KG1 (cell line): ENCODE data around the gene USP2.

Experiments used
- DNase-seq: peaks from one replicate; lab custom pipeline; 2025; lab: John Stamatoyannopoulos, UW

The USP2 gene

GRCh38 chr11:119341222-119342022 lies 40.1 kb downstream of the USP2 start:
- DNase-seq: no peak

GRCh38 chr11:119340335-119341221 lies 40.9 kb downstream of the USP2 start, which contains the start of gene C1QTNF5:
TSS of gene C1QTNF5 (minus strand) at chr11:119340883. CDS start at chr11:119340397, 486 bp downstream.
- no peak for DNase-seq

- no peak for DNase-seq
These were observed 41.7 kb downstream of the USP2 start for GRCh38 chr11:119339589-119340334.

- DNase-seq: no peak
These were observed 42.4 kb downstream of the USP2 start for GRCh38 chr11:119338965-119339588.

- peak; percentile 69 for DNase-seq
These were observed 43.1 kb downstream of the USP2 start for GRCh38 chr11:119338318-119338890.

- DNase-seq: no peak
These were observed 43.7 kb downstream of the USP2 start for GRCh38 chr11:119337581-119338317.

- no peak for DNase-seq
These were observed 44.6 kb downstream of the USP2 start for GRCh38 chr11:119336744-119337469.

GRCh38 chr11:119335655-119336543 lies 45.6 kb downstream of the USP2 start:
- DNase-seq: no peak

- no peak for DNase-seq
These were observed 46.3 kb downstream of the USP2 start for GRCh38 chr11:119335091-119335654.

GRCh38 chr11:119334174-119334930 lies 47.1 kb downstream of the USP2 start, which contains the start of gene RNF26:
TSS of gene RNF26 (plus strand) at chr11:119334527. CDS start at chr11:119335123, 596 bp downstream.
- DNase-seq: peak; percentile 99

GRCh38 chr11:119332111-119332765 lies 49.3 kb downstream of the USP2 start:
- DNase-seq: no peak

- DNase-seq: no peak
These were observed 51.3 kb downstream of the USP2 start for GRCh38 chr11:119330237-119330636.

GRCh38 chr11:119329320-119329719 lies 52.2 kb downstream of the USP2 start:
- DNase-seq: no peak

GRCh38 chr11:119324189-119324588 lies 57.3 kb downstream of the USP2 start:
- DNase-seq: no peak

- peak; percentile 42 for DNase-seq
These were observed 57.9 kb downstream of the USP2 start for GRCh38 chr11:119323532-119324033.

- DNase-seq: no peak
These were observed 58.5 kb downstream of the USP2 start for GRCh38 chr11:119322921-119323531.
